Stomach smooth muscle (tissue), 2 donors: ENCODE data around the gene AADACL4.
"Not testable (repeated sequence)": the region's sequence is repeated elsewhere in the genome, so short reads cannot be mapped to it uniquely, and the experiment has no call there.

Source experiments
- H3K27ac ChIP-seq: one replicate; pipeline ENCODE4 v1.7.0; 2013; ENCODE audit warnings: mild to moderate bottlenecking, low read length, inconsistent platforms
- H3K27me3 ChIP-seq, 2 donors: one replicate each; pipeline ENCODE4 v1.7.0; 2013; ENCODE audit warnings: low read length in 2 of 2; ENCODE audit not compliant: insufficient read depth in 2 of 2, control insufficient read depth in 1 of 2
- H3K36me3 ChIP-seq, 2 donors: one replicate each; pipeline ENCODE4 v1.7.0; 2013; ENCODE audit warnings: low read length in 2 of 2; ENCODE audit not compliant: control insufficient read depth in 2 of 2, insufficient read depth in 2 of 2
- H3K4me1 ChIP-seq: one replicate; pipeline ENCODE4 v1.7.0; 2013; ENCODE audit warnings: low read length; ENCODE audit not compliant: control insufficient read depth, insufficient read depth
- H3K4me3 ChIP-seq, 2 donors: one replicate each; pipeline ENCODE4 v1.7.0; 2013; ENCODE audit warnings: low read length in 2 of 2
- H3K9ac ChIP-seq, 2 donors: one replicate each; pipeline ENCODE4 v1.7.0; 2013; ENCODE audit warnings: low read length in 2 of 2, mild to moderate bottlenecking in 1 of 2
- H3K9me3 ChIP-seq, 2 donors: one replicate each; pipeline ENCODE4 v1.7.0; 2013; ENCODE audit warnings: low read length in 2 of 2; ENCODE audit not compliant: control insufficient read depth in 2 of 2
- donor health status: healthy.
- donor health status: Pancreatic carcinoma.

AADACL4 gene

DNA sequence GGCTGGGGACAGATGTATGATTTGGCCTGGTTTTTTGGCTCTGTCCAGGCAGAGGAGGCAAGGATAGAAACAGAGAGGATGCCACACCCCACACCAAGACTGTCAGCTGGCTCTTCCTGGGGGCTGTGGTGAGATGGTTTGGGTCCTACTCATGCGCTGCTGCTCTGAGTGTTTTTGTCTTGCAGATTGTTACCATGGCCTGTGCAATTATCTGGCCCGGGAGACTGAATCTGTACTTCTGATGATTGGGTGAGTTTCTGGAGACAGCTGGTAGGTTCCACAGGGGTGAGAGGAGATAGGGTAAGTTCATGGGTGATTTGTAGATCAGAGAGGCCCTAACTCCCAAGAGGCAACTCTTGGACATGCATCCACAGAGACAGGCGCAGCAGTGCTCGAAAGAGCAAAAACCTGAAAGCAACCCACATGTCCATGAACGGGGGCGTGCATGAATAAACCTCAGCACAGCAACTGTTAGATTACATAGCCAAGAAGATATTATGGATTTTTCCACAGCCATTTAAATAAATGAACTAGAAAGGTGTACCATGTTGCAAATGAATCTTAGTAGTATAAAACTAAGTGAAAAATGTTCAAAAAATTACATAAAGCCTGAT, 17.8 kb downstream of the AADACL4 start:
- Histone ChIP-seq H3K36me3 (no peaks in the 10 kb centered on the region), H3K27me3 (no peaks in the 10 kb centered on the region), H3K4me1 (no peaks in the 10 kb centered on the region), H3K9ac (no peak overlapping the region), H3K27ac (no peak overlapping the region), H3K4me3 (no peak overlapping the region), H3K9me3 (peaks cover 0 to 8% of the 10 kb centered on the region in 2 donors)

DNA sequence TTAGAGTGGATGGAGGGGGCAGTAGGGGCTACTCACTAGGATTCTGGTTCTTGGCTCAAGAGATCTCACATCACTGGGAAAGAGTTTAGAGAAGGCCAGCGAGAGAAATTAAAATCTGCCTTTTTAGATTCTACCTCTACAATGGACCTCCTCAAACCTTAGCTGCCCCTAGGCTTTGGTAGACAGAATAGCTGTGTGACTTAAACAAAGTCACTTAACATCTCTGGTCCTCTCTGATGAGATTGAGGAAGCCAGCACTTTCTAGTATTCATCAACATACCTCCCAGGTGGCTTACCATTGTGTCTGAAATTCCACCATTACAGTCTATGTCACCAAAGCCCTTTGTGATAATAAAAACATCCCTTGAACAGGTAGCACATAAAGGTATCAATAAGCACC, 18.7 kb downstream of the AADACL4 start:
- H3K27ac ChIP-seq: no peak overlapping the region
- no peak overlapping the region for H3K9ac ChIP-seq
- no peaks in the 10 kb centered on the region for H3K36me3 ChIP-seq
- no peaks in the 10 kb centered on the region for H3K27me3 ChIP-seq
- peaks cover 0 to 8% of the 10 kb centered on the region in 2 donors for H3K9me3 ChIP-seq
- no peak overlapping the region for H3K4me3 ChIP-seq
- no peaks in the 10 kb centered on the region for H3K4me1 ChIP-seq

DNA sequence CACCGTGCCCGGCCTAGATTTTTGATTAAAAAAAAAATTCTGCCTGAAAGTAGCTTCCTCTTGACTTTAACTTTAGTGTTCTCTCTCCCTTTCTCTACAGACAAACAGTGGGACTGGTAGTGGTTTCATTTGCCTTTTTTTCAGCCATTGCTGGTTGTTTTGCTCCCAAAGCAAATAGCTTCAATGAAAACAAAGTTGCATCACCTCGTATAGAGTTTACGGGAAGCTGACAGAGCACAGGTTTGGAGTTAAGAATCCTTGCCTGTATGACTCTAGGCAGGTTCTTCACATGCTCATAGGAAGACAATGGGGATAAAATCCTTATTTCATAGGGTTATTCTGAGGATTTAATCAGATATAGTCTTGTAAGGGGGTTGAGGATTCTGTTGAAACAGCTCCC, 21.6 kb downstream of the AADACL4 start:
- H3K4me3 ChIP-seq: no peak overlapping the region
- H3K9me3 ChIP-seq: peaks cover 9 to 15% of the 10 kb centered on the region in 2 donors
- no peaks in the 10 kb centered on the region for H3K36me3 ChIP-seq
- no peak overlapping the region for H3K9ac ChIP-seq
- no peak overlapping the region for H3K27ac ChIP-seq
- no peaks in the 10 kb centered on the region for H3K4me1 ChIP-seq
- H3K27me3 ChIP-seq: no peaks in the 10 kb centered on the region

DNA sequence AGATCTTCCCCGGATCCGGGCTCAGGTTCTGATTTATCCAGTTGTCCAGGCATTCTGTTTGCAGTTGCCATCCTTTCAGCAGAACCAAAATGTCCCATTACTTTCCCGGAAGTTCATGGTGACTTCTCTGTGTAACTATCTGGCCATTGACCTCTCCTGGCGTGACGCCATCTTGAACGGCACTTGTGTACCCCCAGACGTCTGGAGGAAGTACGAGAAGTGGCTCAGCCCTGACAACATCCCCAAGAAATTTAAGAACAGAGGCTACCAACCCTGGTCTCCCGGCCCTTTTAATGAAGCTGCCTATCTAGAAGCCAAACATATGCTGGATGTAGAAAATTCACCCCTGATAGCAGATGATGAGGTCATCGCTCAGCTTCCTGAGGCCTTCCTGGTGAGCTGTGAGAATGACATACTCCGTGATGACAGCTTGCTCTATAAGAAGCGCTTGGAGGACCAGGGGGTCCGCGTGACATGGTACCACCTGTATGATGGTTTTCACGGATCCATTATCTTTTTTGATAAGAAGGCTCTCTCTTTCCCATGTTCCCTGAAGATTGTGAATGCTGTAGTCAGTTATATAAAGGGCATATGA, 22.4 kb downstream of the AADACL4 start:
- no peaks in the 10 kb centered on the region for H3K4me1 ChIP-seq

DNA sequence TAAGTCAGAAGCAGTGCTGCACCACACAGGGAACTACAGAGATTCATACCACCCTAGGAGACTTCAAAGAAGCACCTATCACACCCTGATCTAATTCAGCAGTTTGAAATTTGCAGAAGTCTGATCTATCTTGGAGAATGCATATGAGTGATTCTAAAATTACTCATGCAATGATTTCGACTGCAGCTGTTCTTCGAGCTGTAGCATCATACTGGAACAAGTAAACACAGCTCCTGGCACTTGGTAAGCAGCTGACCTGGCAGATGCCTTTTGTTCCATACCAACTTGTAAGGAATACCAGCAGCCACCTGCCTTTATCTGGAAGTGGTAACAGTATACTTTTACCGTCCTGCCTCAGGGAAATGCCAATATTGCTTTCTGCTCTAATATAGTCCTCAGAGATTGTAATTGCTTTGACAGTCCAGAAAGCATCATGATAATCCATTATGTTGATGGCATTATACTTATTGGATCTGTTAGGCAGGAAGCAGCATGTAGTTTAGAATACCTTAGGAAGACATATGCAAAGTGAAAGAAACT, 25.7 kb downstream of the AADACL4 start:
- Histone ChIP-seq H3K4me3 (no peak overlapping the region), H3K36me3 (no peaks in the 10 kb centered on the region)

More for the DNA sequence above, 22.4 kb downstream of the AADACL4 start:
- Histone ChIP-seq H3K36me3 (no peaks in the 10 kb centered on the region), H3K4me3 (no peak overlapping the region), H3K27ac (no peak overlapping the region), H3K27me3 (no peaks in the 10 kb centered on the region), H3K9me3 (peaks cover 9 to 15% of the 10 kb centered on the region in 2 donors), H3K9ac (no peak overlapping the region)

DNA sequence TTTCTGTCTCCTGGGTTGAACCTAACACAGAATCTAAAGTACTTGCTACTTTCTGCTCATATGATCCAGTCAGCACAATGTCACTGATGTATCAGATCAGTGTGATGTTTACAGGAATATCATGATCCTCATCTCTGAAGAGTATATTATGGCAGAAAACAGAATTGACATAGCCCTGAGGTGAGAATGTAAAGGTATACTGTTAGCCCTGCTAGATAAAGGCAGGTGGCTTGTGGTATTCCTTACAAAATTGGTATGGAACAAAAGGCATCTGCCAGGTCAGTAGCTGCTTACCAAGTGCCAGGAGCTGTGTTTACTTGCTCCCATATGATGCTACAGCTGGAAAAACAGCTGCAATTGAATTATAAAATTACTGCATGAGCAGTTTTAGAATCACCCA, 30.5 kb downstream of the AADACL4 start:
- Histone ChIP-seq H3K9ac (no peak overlapping the region), H3K27me3 (peaks cover 0 to 3% of the 10 kb centered on the region in 2 donors), H3K36me3 (no peaks in the 10 kb centered on the region), H3K27ac (no peak overlapping the region), H3K4me1 (no peaks in the 10 kb centered on the region), H3K4me3 (no peak overlapping the region), H3K9me3 (peaks cover 0 to 2% of the 10 kb centered on the region in 2 donors)

More for the DNA sequence above, 25.7 kb downstream of the AADACL4 start:
- no peak overlapping the region for H3K27ac ChIP-seq
- no peaks in the 10 kb centered on the region for H3K27me3 ChIP-seq
- no peaks in the 10 kb centered on the region for H3K4me1 ChIP-seq
- H3K9me3 ChIP-seq: peaks cover 7 to 9% of the 10 kb centered on the region in 2 donors
- H3K9ac ChIP-seq: no peak overlapping the region

DNA sequence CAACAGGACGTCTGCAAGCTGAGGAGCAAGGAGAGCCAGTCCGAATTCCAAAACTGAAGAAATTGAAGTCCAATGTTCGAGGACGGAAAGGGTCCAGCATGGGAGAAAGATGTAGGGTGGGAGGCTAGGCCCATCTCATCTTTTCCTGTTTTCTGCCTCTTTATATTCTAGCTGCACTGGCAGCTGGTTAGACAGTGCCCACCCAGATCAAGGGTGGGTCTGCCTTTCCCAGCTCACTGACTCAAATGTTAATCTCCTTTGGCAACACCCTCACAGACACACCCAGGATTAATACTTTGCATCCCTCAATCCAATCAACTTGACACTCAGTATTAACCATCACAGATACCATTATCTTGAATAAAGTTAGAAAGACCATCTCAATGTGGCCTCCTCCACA, 32.2 kb downstream of the AADACL4 start:
- not testable (repeated sequence) for H3K4me3 ChIP-seq, H3K4me1 ChIP-seq, H3K9ac ChIP-seq, H3K27me3 ChIP-seq, H3K27ac ChIP-seq, H3K9me3 ChIP-seq, H3K36me3 ChIP-seq

DNA sequence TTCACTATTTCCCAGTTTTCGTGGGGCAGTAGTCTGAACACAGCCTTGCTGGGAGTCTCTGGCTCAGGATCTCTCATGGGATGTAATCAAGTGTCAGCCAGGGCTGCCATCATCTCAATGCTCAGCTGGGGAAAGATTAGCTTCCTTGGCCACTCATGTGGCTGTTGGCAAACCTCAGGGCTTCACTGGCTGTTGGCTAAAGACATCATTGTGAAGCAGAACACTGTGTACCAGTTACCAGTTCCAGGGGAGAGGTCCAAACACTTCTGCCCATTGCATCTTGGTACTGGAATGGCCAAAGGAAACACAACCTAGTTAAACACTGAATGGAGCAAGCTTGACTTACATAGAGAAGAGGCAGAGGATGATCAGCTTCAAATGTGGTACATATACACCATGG, 33.7 kb downstream of the AADACL4 start:
- no peak overlapping the region for H3K9ac ChIP-seq
- H3K27me3 ChIP-seq: peaks cover 0 to 3% of the 10 kb centered on the region in 2 donors
- H3K4me3 ChIP-seq: no peak overlapping the region
- no peaks in the 10 kb centered on the region for H3K4me1 ChIP-seq
- peaks cover 0 to 2% of the 10 kb centered on the region in 2 donors for H3K9me3 ChIP-seq
- no peaks in the 10 kb centered on the region for H3K36me3 ChIP-seq
- H3K27ac ChIP-seq: no peak overlapping the region

DNA sequence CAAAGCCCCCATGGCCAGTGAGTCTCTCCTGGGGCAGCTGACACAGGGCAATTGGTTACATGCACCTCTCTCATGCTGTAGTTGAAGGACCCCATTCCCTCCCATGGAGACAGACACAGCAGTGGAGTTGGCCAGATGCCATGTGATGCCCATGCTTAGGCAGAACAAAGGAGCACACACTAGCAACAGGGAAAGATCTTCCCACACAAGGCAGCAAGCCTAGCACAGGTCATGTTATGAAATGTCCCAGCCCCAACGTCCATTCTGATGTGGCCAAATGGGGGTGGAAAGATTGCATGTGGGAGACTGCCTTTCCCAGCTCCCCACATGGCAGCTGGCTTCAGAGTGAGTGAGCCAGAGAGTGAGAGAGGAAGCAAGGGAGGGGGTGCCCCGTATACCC, 34.5 kb downstream of the AADACL4 start:
- no peak overlapping the region for H3K9ac ChIP-seq
- H3K27me3 ChIP-seq: peaks cover 0 to 6% of the 10 kb centered on the region in 2 donors
- H3K36me3 ChIP-seq: no peaks in the 10 kb centered on the region
- peaks cover 0 to 2% of the 10 kb centered on the region in 2 donors for H3K9me3 ChIP-seq
- no peak overlapping the region for H3K27ac ChIP-seq
- H3K4me1 ChIP-seq: no peaks in the 10 kb centered on the region
- no peak overlapping the region for H3K4me3 ChIP-seq

DNA sequence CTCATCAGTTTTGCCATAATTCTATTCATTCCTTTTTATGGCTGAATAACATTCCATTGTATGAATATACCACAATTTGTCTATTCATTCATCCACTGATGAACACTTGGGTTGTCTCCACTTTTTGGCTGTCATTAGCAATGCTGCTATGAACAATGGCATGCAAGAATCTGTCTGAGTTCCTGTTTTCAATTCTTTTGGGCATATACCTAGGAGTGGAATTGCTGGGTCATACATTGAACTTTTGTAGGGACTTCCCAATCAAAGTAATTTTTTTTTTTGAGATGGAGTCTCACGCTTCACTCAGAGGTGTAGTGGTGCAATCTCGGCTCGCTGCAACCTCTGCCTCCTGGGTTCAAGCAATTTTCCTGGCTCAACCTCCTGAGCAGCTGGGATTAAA, 34.9 kb downstream of the AADACL4 start:
- Histone ChIP-seq H3K36me3 (no peaks in the 10 kb centered on the region), H3K9ac (no peak overlapping the region), H3K27ac (no peak overlapping the region), H3K4me1 (no peaks in the 10 kb centered on the region), H3K4me3 (no peak overlapping the region), H3K9me3 (peaks cover 0 to 2% of the 10 kb centered on the region in 2 donors), H3K27me3 (peaks cover 0 to 7% of the 10 kb centered on the region in 2 donors)

DNA sequence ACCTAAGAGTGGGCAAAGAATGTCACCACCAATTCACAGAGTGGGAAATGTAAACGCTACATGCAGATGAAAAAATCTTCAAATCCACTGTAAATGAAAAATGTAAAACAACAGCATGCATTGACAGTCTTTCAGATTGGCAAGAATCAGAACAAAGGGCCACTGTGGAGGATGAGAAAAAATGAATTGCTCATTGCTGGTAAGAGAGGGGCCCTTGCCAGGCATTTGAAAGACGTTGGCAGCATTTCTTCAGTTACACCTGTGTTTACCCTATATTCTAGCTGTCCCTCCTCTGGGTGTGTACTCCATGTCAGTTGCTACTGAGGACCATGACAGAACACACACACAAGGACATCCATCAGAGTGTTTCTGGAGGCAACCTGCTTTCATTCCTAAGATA, 46.3 kb downstream of the AADACL4 start:
- Histone ChIP-seq H3K4me3 (no peak overlapping the region), H3K27ac (no peak overlapping the region), H3K27me3 (no peaks in the 10 kb centered on the region), H3K36me3 (no peaks in the 10 kb centered on the region), H3K4me1 (no peaks in the 10 kb centered on the region), H3K9ac (no peak overlapping the region), H3K9me3 (no peaks in the 10 kb centered on the region)
